Measurements from ENCODE around the gene ARHGAP24.
"Not testable (repeated sequence)": the region's sequence is repeated elsewhere in the genome, so short reads cannot be mapped to it uniquely, and the experiment has no call there.

ARHGAP24 gene

GRCh38 chr4:85784348-85784747, 309.4 kb downstream of the ARHGAP24 start:
- no peak for DNase-seq

GRCh38 chr4:85784947-85785346, 310.0 kb downstream of the ARHGAP24 start:
- no peak for DNase-seq

- DNase-seq = no peak
Measured at GRCh38 chr4:85787133-85787532, 312.2 kb downstream of the ARHGAP24 start.

GRCh38 chr4:85788604-85789003, 313.7 kb downstream of the ARHGAP24 start:
- DNase-seq = no peak

GRCh38 chr4:85789241-85789640, 314.3 kb downstream of the ARHGAP24 start:
- DNase-seq = no peak

- no peak for DNase-seq
Measured at GRCh38 chr4:85790582-85790981, 315.6 kb downstream of the ARHGAP24 start.

GRCh38 chr4:85792376-85793232, 317.7 kb downstream of the ARHGAP24 start:
- DNase-seq = no peak

GRCh38 chr4:85793233-85793585, 318.3 kb downstream of the ARHGAP24 start:
- no peak for DNase-seq

GRCh38 chr4:85798012-85798770, 323.2 kb downstream of the ARHGAP24 start:
- no peak for DNase-seq

- DNase-seq = no peak
Measured at GRCh38 chr4:85803856-85804255, 328.9 kb downstream of the ARHGAP24 start.

GRCh38 chr4:85805891-85806290, 330.9 kb downstream of the ARHGAP24 start:
- no peak for DNase-seq

GRCh38 chr4:85806334-85806733, 331.4 kb downstream of the ARHGAP24 start:
- DNase-seq = no peak

GRCh38 chr4:85807247-85807950, 332.4 kb downstream of the ARHGAP24 start:
- no peak for DNase-seq

GRCh38 chr4:85808104-85808503, 333.2 kb downstream of the ARHGAP24 start:
- DNase-seq = no peak

GRCh38 chr4:85808864-85809263, 333.9 kb downstream of the ARHGAP24 start:
- DNase-seq = no peak

- no peak for DNase-seq
Measured at GRCh38 chr4:85812776-85813175, 337.8 kb downstream of the ARHGAP24 start.

GRCh38 chr4:85815796-85816459, 341.0 kb downstream of the ARHGAP24 start:
- DNase-seq = no peak

GRCh38 chr4:85818700-85819099, 343.8 kb downstream of the ARHGAP24 start:
- no peak for DNase-seq

- DNase-seq = not testable (repeated sequence)
Measured at GRCh38 chr4:85820101-85820500, 345.2 kb downstream of the ARHGAP24 start.

- no peak for DNase-seq
Measured at GRCh38 chr4:85821688-85822455, 346.9 kb downstream of the ARHGAP24 start.

GRCh38 chr4:85823295-85823694, 348.3 kb downstream of the ARHGAP24 start:
- no peak for DNase-seq

Data from activated CD4-positive, alpha-beta T cell treated with anti-CD3 and anti-CD28 coated beads, Interleukin-2, amount 50 U/mL, for 16 hours (primary cell).